GM23248 (cell line): Measurements from ENCODE around the gene CWC15. TPM values are rescaled to one million over a fixed set of nuclear protein-coding genes. Genes with fewer than 3 reads are reported as not detected.

ENCODE experiments used
- DNase-seq: peaks from one replicate; pipeline ENCODE4 v3.0.0-alpha.2; 2015
- H2AFZ ChIP-seq: fragments of 200-600 bp; sonication (generic); 2 replicates; pipeline ENCODE4 v1.6.1; 2016; ENCODE audit warnings: antibody characterized with exemption
- H3F3A ChIP-seq: fragments of 200-600 bp; sonication (generic); 2 replicates; pipeline ENCODE4 v1.6.1; 2016; ENCODE audit warnings: mild to moderate bottlenecking, antibody characterized with exemption, mixed run types; ENCODE audit not compliant: insufficient read depth
- H3K27ac ChIP-seq: fragments of 200-600 bp; sonication (generic); 2 replicates; pipeline ENCODE4 v1.5.1; 2016; ENCODE audit warnings: mild to moderate bottlenecking
- H3K27me3 ChIP-seq: fragments of 200-600 bp; sonication (generic); replicated peaks from 2 replicates; pipeline ENCODE4 v1.6.1; 2016; ENCODE audit warnings: mild to moderate bottlenecking; ENCODE audit not compliant: insufficient read depth
- H3K36me3 ChIP-seq: fragments of 200-600 bp; sonication (generic); 2 replicates; pipeline ENCODE4 v1.6.1; 2016; ENCODE audit warnings: low read depth, mild to moderate bottlenecking
- H3K4me1 ChIP-seq: fragments of 200-600 bp; sonication (generic); 2 replicates; pipeline ENCODE4 v1.6.1; 2016; ENCODE audit warnings: mild to moderate bottlenecking; ENCODE audit not compliant: insufficient read depth
- H3K4me2 ChIP-seq: fragments of 200-600 bp; sonication (generic); one replicate; pipeline ENCODE4 v1.6.1; 2016; ENCODE audit warnings: mild to moderate bottlenecking; ENCODE audit not compliant: unreplicated experiment
- H3K4me3 ChIP-seq: fragments of 200-600 bp; sonication (generic); 2 replicates; pipeline ENCODE4 v1.5.1; 2016; ENCODE audit warnings: mild to moderate bottlenecking
- H3K79me2 ChIP-seq: fragments of 200-600 bp; sonication (generic); 2 replicates; pipeline ENCODE4 v1.6.1; 2016; ENCODE audit warnings: mild to moderate bottlenecking; ENCODE audit not compliant: insufficient read depth
- H3K9ac ChIP-seq: fragments of 200-600 bp; sonication (generic); 2 replicates; pipeline ENCODE4 v1.6.1; 2016; ENCODE audit warnings: mild to moderate bottlenecking
- H3K9me2 ChIP-seq: fragments of 200-600 bp; sonication (generic); 2 replicates; pipeline ENCODE4 v1.6.1; 2016; ENCODE audit warnings: mixed run types, mild to moderate bottlenecking, moderate library complexity; ENCODE audit not compliant: insufficient read depth
- H3K9me3 ChIP-seq: fragments of 200-600 bp; sonication (generic); one replicate; pipeline ENCODE4 v1.6.1; 2017; ENCODE audit warnings: low read depth
- H4K20me1 ChIP-seq: fragments of 200-600 bp; sonication (generic); 2 replicates; pipeline ENCODE4 v1.6.0; 2016; ENCODE audit not compliant: insufficient read depth
- EZH2 ChIP-seq: fragments of 200-600 bp; sonication (generic); IDR thresholded peaks from 2 replicates; pipeline ENCODE4 v1.6.1; 2018; ENCODE audit warnings: antibody characterized with exemption, mild to moderate bottlenecking; ENCODE audit not compliant: insufficient read depth, poor library complexity, severe bottlenecking
- EZH2phosphoT487 ChIP-seq: fragments of 200-600 bp; sonication (generic); IDR thresholded peaks from 2 replicates; pipeline ENCODE4 v1.6.1; 2018; ENCODE audit warnings: antibody characterized with exemption, moderate library complexity, mild to moderate bottlenecking, low read depth; ENCODE audit not compliant: insufficient read depth
- WGBS, 2 experiments: methylation state at CpG; one replicate each; pipeline ENCODE4 v1.1.6; 2015 to 2017; ENCODE audit warnings: low lambda C conversion rate in 2 of 2, low coverage in 1 of 2; ENCODE audit errors: missing lambda C conversion rate in 2 of 2; 5-methylcytosine and 5-hydroxymethylcytosine counted together
- in situ Hi-C: fragments of 300-500 bp; cut with MboI; formaldehyde crosslinking; loops from 2 replicates; pipeline ENCODE4 v1.15.0; 2020
- polyA plus RNA-seq: library from polyadenylated mRNA; unstranded; fragments of >200 nt; fragmentation: Nextera tagmentation; extraction: Ambion mirVana; gene quantifications from 2 replicates; pipeline ENCODE4 v1.2.1, GENCODE V29; 2016
- total RNA-seq: library from RNA; depleted of rRNA; stranded (reverse); fragments of >200 nt; shearing (Covaris generic); gene quantifications from 2 replicates; pipeline ENCODE4 v1.2.3, GENCODE V29; 2014

Gene CWC15
- total and polyA plus RNA-seq, 2 experiments from 2014 or later: 30.4 to 76.6 TPM

- H2AFZ ChIP-seq: no peak overlapping the region
- no peaks in the 10 kb centered on the region for H3K79me2 ChIP-seq
- H4K20me1 ChIP-seq: no peaks in the 10 kb centered on the region
- peaks cover 21% of the 10 kb centered on the region for H3F3A ChIP-seq
- no peak overlapping the region for H3K9ac ChIP-seq
- WGBS, 2 experiments: 100% methylated on average over 1 of the region's 1 CpG
- no peaks in the 10 kb centered on the region for H3K9me3 ChIP-seq
- no peaks in the 10 kb centered on the region for H3K36me3 ChIP-seq
- peaks cover 10% of the 10 kb centered on the region; the same call in 1 of the 2 replicates for H3K4me1 ChIP-seq
- no peaks in the 10 kb centered on the region for H3K9me2 ChIP-seq
- TF ChIP-seq EZH2 (no peak), EZH2phosphoT487 (no peak)
- no peak for DNase-seq
- no peaks in the 10 kb centered on the region for H3K27me3 ChIP-seq
- H3K4me2 ChIP-seq: no peak overlapping the region
- in situ Hi-C loops: no loop called here
- H3K27ac ChIP-seq: no peak overlapping the region
- H3K4me3 ChIP-seq: no peak overlapping the region
Measured at GRCh38 chr11:94954753-94955152, 18.6 kb downstream of the CWC15 start.

- peak overlapping the region; percentile 60 for H2AFZ ChIP-seq
- DNase-seq: peak; percentile 56
- H3K9ac ChIP-seq: no peak overlapping the region
- no peaks in the 10 kb centered on the region for H3K9me2 ChIP-seq
- 0 out of 2 replicates have a peak, but pooled peaks cover 10% of the 10 kb centered on the region for H3K4me1 ChIP-seq
- no peaks in the 10 kb centered on the region for H3K9me3 ChIP-seq
- H3K4me2 ChIP-seq: peak overlapping the region; percentile 57
- in situ Hi-C loops: no loop called here
- TF ChIP-seq EZH2phosphoT487: no peak
- no peak for TF ChIP-seq EZH2
- no peaks in the 10 kb centered on the region for H3K36me3 ChIP-seq
- peak overlapping the region; percentile 34; the same call in 1 of the 2 replicates for H3K27ac ChIP-seq
- peaks cover 11% of the 10 kb centered on the region; the same call in 1 of the 2 replicates for H3F3A ChIP-seq
- WGBS, 2 experiments: 52 to 56% methylated on average over 4 of the region's 4 CpGs
- H3K79me2 ChIP-seq: no peaks in the 10 kb centered on the region
- no peaks in the 10 kb centered on the region for H3K27me3 ChIP-seq
- H4K20me1 ChIP-seq: no peaks in the 10 kb centered on the region
- H3K4me3 ChIP-seq: no peak overlapping the region
Measured at GRCh38 chr11:94948070-94948617, 25.2 kb downstream of the CWC15 start.

- Histone ChIP-seq H3K79me2 (no peaks in the 10 kb centered on the region), H3K9me3 (no peaks in the 10 kb centered on the region), H3K9ac (no peak overlapping the region), H3K4me2 (no peak overlapping the region), H3K9me2 (no peaks in the 10 kb centered on the region), H3K4me1 (0 out of 2 replicates have a peak, but pooled peaks cover 10% of the 10 kb centered on the region), H3K36me3 (no peaks in the 10 kb centered on the region), H4K20me1 (no peaks in the 10 kb centered on the region), H3K27me3 (no peaks in the 10 kb centered on the region), H2AFZ (no peak overlapping the region), H3K27ac (no peak overlapping the region), H3F3A (peaks cover 11% of the 10 kb centered on the region; the same call in 1 of the 2 replicates), H3K4me3 (no peak overlapping the region)
- DNase-seq: no peak
- no peak for TF ChIP-seq EZH2
- TF ChIP-seq EZH2phosphoT487: no peak
- in situ Hi-C loops: no loop called here
- WGBS, 2 experiments: 87 to 92% methylated on average over 4 of the region's 4 CpGs
Measured at GRCh38 chr11:94946812-94947211, 26.5 kb downstream of the CWC15 start.

- H3F3A ChIP-seq: peaks cover 15% of the 10 kb centered on the region; the same call in 1 of the 2 replicates
- no peak for TF ChIP-seq EZH2phosphoT487
- TF ChIP-seq EZH2: no peak
- H3K9me2 ChIP-seq: no peaks in the 10 kb centered on the region
- H4K20me1 ChIP-seq: no peaks in the 10 kb centered on the region
- H3K4me2 ChIP-seq: no peak overlapping the region
- no peaks in the 10 kb centered on the region for H3K79me2 ChIP-seq
- no peaks in the 10 kb centered on the region for H3K36me3 ChIP-seq
- H3K9ac ChIP-seq: no peak overlapping the region
- H3K27me3 ChIP-seq: no peaks in the 10 kb centered on the region
- no peak for DNase-seq
- in situ Hi-C loops: no loop called here
- peaks cover 15% of the 10 kb centered on the region for H3K4me1 ChIP-seq
- H2AFZ ChIP-seq: no peak overlapping the region
- no peak overlapping the region for H3K27ac ChIP-seq
- no peak overlapping the region for H3K4me3 ChIP-seq
- no peaks in the 10 kb centered on the region for H3K9me3 ChIP-seq
- 90 to 93% methylated on average over 4 of the region's 4 CpGs for WGBS, 2 experiments
Measured at GRCh38 chr11:94941131-94941530, 32.2 kb downstream of the CWC15 start.
